Suprapubic skin (tissue), 3 donors: ENCODE data around the gene PRELP.

Experiments
- CTCF ChIP-seq, 2 donors: fragments of 200-600 bp in 1 of 2; fragments of 450-650 bp in 1 of 2; sonication (generic) in 1 of 2; IDR thresholded peaks; one replicate each; pipeline ENCODE4 v1.5.1; 2016 to 2019; ENCODE audit warnings: antibody characterized with exemption in 2 of 2, mild to moderate bottlenecking in 1 of 2, moderate library complexity in 1 of 2
- POLR2AphosphoS5 ChIP-seq, 3 donors: sonication (generic); formaldehyde crosslinking; IDR thresholded peaks; one replicate each; pipeline ENCODE4 v1.6.1; 2017; ENCODE audit warnings: antibody characterized with exemption in 3 of 3

- TF ChIP-seq CTCF (IDR thresholded peaks at IDR 0.05) (no peak), POLR2AphosphoS5 (IDR thresholded peaks at IDR 0.05) (no peak)
Measured at GRCh38 chr1:203526572-203526971, 51.0 kb downstream of the PRELP start.
